ENCODE results near the gene MAML2.

DNA sequence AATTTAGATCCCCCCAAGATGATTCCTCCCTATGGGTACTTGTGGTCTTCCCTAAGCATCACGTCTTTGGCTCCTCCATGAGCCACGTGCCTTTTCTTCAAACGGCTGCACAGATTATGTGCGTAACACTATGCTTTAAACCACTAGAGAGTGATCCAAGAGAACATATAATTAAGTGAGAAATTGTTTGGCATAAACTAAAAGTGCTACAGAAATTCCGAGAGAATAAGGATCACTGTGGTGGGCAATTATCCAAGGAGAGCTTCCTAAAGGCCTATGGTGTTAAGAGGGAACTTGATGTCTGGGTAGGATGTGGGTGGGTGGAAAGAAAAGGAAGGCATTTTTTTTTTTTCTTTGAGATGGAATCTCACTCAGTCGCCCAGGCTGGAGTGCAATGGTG lies 110.9 kb downstream of the MAML2 start:
- TF ChIP-seq, protein P1, sequence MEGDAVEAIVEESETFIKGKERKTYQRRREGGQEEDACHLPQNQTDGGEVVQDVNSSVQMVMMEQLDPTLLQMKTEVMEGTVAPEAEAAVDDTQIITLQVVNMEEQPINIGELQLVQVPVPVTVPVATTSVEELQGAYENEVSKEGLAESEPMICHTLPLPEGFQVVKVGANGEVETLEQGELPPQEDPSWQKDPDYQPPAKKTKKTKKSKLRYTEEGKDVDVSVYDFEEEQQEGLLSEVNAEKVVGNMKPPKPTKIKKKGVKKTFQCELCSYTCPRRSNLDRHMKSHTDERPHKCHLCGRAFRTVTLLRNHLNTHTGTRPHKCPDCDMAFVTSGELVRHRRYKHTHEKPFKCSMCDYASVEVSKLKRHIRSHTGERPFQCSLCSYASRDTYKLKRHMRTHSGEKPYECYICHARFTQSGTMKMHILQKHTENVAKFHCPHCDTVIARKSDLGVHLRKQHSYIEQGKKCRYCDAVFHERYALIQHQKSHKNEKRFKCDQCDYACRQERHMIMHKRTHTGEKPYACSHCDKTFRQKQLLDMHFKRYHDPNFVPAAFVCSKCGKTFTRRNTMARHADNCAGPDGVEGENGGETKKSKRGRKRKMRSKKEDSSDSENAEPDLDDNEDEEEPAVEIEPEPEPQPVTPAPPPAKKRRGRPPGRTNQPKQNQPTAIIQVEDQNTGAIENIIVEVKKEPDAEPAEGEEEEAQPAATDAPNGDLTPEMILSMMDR (conservative IDR thresholded peaks at IDR 0.05) = no peak
- no peak for TF ChIP-seq ZFX (IDR thresholded peaks at IDR 0.05)

Data from C4-2B (cell line).